GM04503 (cell line): ENCODE results near the gene BRD1.
"Not testable (repeated sequence)": the region's sequence is repeated elsewhere in the genome, so short reads cannot be mapped to it uniquely, and the experiment has no call there.

Experiments used
- DNase-seq: peaks from one replicate; pipeline ENCODE4 v3.0.0-alpha.2; 2012; ENCODE audit warnings: low read depth

The BRD1 gene

GRCh38 chr22:49768951-49769690 lies 58.6 kb downstream of the BRD1 start:
- no peak for DNase-seq

DNA sequence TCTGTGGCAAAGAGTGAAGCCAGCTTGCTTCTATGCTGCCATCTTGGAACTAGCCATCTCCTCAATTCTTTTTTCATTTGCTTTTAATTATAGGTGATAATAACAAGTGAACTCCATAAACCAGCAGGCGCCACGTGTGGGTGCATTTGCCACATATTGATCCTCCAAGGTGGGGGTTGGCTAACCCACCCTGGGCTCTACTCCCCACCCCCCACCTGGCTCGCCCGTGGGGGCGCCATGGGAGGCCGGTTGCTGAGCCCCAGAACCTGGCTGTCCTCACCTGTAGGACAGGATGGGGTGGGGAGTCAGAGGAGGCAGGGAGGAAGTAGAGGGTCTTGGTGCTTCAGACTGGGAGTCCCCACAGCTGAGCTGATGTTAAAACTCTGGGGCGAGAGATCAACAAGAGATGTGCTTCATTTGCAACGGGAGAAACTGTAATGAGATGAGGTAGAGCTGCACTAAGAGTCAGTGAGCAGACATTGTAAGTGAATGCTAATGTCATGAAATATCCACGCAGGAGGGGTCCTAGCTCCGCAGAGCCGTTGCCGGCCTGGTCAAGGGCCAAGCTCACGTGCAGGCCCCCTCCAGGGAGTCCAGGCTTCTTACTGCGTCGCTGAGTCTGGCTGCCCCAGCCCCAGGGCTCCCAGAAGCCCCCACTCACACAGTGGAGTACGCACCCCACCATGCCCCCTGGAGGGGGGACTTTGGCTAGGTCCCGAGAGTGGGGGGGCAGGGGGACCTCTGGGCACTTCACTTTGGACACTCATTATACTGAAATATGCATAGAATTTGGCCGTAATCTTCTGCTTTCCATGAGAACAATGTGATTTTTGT lies 59.4 kb downstream of the BRD1 start:
- no peak for DNase-seq

- no peak for DNase-seq
Observed at GRCh38 chr22:49767355-49768062, 60.2 kb downstream of the BRD1 start.

- DNase-seq = no peak
Observed at GRCh38 chr22:49765951-49766350, 61.7 kb downstream of the BRD1 start.

GRCh38 chr22:49765091-49765771 lies 62.4 kb downstream of the BRD1 start:
- no peak for DNase-seq

- DNase-seq = no peak
Observed at GRCh38 chr22:49764127-49764581, 63.5 kb downstream of the BRD1 start.

- no peak for DNase-seq
Observed at GRCh38 chr22:49763696-49764095, 64.0 kb downstream of the BRD1 start.

DNA sequence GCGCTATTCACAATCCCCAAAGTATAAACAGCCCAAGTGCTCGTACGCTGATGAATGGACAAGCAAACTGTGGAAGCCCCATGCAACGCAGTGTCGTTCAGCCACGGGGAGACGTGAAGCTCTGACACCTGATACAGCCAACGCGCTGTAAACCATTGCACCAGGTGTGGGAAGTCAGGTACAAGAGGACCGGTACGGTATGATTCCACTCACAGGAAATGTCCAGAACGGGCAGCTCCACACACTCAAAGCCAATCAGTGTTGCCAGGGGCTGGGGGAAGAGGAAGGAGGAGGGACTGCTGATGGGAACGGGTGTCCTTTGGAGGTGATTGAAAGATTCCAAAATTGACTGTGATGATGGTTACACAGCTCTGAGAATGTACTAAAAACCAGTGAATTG lies 64.5 kb downstream of the BRD1 start:
- no peak for DNase-seq

GRCh38 chr22:49762571-49762970 lies 65.1 kb downstream of the BRD1 start:
- DNase-seq = not testable (repeated sequence)

DNA sequence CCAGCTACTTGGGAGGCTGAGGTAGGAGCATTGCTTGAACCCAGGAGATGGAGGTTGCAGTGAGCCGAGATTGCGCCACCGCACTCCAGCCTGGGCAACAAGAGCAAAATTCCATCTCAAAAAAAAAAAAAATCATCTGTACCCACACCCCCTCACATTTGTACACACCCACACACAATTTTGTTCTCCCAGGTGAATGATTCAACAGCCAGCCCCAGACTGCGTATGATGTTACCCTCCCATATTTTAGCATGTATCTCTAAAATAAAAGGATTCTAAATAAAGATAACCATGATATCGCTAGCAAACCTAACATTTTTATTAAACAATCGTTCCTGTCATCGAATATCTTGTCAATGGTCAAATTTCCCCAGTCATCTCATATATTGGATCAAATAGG lies 65.8 kb downstream of the BRD1 start:
- no peak for DNase-seq

DNA sequence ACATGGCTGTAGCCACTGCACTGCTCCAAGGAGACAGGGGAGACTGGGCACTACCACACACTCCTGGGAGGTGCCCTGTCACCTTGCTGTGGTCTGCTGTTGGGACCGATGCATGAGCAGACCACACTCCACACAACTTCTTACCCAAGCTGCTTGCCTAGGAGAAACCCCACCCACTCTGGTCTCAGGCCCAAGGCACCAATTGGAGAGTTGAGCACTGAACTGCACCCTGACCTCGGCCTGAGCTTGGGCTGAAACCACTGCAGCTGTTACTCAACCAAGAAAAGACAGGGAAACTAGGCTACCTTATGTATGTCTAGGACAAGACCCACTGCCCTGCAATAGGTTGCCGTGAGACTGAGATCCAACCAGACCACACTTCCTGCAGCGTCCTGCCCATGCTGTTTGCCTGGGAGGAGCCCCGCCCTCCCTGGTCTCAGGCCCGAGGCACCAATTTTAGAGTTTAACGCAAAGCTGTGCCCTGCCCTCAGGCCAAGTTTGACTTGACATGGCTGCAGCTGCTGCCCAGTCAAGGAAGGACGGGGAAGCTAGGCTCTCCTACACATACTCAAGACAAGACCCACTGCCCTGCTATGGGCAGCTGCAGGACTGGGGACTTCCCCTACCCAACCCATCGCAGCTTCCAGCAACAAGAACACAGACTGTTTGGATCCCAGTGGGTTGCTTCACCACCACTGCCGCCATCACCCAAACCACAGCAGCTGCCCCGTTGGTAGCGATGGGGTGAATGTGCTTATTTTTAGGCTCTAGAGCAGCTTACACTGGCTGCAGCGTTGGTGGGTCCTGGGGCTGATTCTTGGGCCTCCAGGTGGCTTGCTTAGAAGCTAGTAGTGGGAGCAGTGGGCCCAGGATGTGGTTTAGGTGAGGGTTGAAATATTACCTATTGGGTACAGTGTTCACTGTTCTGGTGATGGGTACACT lies 66.8 kb downstream of the BRD1 start:
- no peak for DNase-seq

GRCh38 chr22:49760280-49760629 lies 67.4 kb downstream of the BRD1 start:
- DNase-seq = no peak

DNA sequence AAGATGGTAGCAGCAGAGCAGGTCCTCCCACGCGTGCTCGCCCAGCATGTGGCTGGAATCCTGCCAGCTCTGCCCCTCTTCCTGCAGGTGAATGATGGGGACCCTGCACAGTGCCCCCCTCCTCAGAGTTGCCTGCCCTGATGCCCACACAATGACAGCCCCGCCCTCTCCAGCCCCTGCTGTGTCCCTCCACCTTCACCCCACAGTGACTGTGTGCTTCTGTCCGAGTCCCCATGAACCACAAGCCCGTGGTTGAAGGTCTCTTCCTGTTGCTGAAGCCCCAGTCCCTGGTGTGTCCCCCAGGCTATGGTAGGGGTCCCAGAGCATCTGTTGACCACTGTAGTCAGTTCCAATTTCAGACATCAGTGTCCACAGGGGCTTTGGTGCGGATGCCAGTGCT lies 71.0 kb downstream of the BRD1 start:
- DNase-seq = no peak

DNA sequence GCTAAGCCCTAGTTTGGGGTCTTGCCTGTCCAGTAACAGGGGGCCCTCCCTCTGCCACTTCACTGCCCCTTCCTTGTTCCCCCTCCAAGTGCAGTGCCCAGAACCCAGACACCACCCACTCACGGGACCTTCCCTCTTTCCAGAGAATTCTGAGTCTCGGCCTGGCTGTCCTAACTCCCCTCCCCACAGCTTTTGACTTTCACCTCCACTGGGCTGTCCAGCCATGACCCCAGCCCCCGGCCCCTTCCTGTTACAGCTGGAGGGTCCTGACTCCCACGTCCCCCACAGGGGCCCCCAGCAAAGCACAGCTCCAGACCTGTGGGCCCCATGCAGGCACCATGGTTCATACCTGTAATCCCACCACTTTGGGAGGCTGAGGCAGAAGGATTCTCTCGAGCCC lies 71.5 kb downstream of the BRD1 start:
- DNase-seq = no peak

GRCh38 chr22:49755631-49756001 lies 72.1 kb downstream of the BRD1 start:
- no peak for DNase-seq

- no peak for DNase-seq
Observed at GRCh38 chr22:49754696-49755630, 72.7 kb downstream of the BRD1 start.

DNA sequence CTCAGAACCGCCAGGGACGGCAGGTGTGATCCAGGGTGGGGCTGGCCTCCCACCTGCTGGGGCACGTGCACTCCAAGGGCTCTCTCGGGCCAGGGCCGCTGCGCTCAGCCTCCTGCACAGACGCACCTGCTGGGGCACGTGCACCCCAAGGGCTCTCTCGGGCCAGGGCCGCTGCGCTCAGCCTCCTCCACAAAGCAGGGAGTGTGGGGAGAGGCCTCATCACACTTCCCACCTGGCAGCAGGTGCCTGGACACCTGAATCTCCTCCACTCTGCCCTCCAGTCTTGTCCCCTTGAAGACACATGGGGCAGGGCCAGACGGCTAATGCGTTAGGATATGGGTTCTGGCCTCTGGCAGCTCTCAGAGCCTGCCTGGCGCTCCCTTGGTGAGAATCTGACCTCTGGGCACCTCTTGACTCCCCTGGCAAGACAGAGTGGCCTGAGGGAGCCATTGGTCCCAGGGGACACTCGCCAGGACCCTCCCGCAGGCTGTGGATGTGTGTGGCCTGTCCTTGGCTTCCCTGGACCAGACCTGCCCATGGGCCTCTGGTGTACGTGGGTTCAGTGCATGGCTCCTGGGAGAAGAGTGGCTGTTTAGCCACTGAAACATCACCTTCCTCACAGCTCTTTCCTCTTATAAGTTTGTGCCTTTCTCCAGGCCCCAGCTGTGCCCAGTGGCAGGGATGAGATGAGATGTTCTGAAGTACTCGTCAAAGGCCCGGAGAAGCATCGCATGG lies 73.5 kb downstream of the BRD1 start:
- no peak for DNase-seq

GRCh38 chr22:49753276-49753890 lies 74.3 kb downstream of the BRD1 start:
- no peak for DNase-seq

- no peak for DNase-seq
Observed at GRCh38 chr22:49752598-49753091, 75.0 kb downstream of the BRD1 start.
